ENCODE data around the gene VSTM5. TPM values are rescaled to one million over a fixed set of nuclear protein-coding genes. Genes with fewer than 3 reads are reported as not detected.
"Not testable (repeated sequence)": the region's sequence is repeated elsewhere in the genome, so short reads cannot be mapped to it uniquely, and the experiment has no call there.

VSTM5 gene
- total RNA-seq: not detected in 2 replicates

- intact Hi-C loops (cut with micrococcal nuclease): no loop called here
These were observed at the start of gene VSTM5 for GRCh38 chr11:93850594-93851018. Gene VSTM5, minus strand, starts transcription at chr11:93850618. Its CDS starts 116 bp downstream, at chr11:93850502.

- intact Hi-C loops (cut with micrococcal nuclease): loop anchor here (2.0 kb wide), 1 partner anchor 610 kb away; no protein-coding TSS in a partner anchor
These were observed 44.9 kb upstream of the VSTM5 start for GRCh38 chr11:93895106-93895862.

GRCh38 chr11:93890391-93891051, 40.1 kb upstream of the VSTM5 start:
- intact Hi-C loops (cut with micrococcal nuclease): no loop called here

GRCh38 chr11:93887111-93887510, 36.7 kb upstream of the VSTM5 start:
- intact Hi-C loops (cut with micrococcal nuclease): no loop called here

GRCh38 chr11:93879114-93879513, 28.7 kb upstream of the VSTM5 start:
- intact Hi-C loops (cut with micrococcal nuclease): not testable (repeated sequence)

GRCh38 chr11:93875637-93876036, 25.2 kb upstream of the VSTM5 start:
- intact Hi-C loops (cut with micrococcal nuclease): no loop called here

- intact Hi-C loops (cut with micrococcal nuclease): no loop called here
These were observed 21.1 kb upstream of the VSTM5 start for GRCh38 chr11:93871526-93871925.

- intact Hi-C loops (cut with micrococcal nuclease): no loop called here
These were observed 20.2 kb upstream of the VSTM5 start for GRCh38 chr11:93870616-93871015.

GRCh38 chr11:93869830-93870229, 19.4 kb upstream of the VSTM5 start:
- intact Hi-C loops (cut with micrococcal nuclease): no loop called here

- intact Hi-C loops (cut with micrococcal nuclease): not testable (repeated sequence)
These were observed 18.0 kb upstream of the VSTM5 start for GRCh38 chr11:93868404-93868803.

GRCh38 chr11:93861808-93862207, 11.4 kb upstream of the VSTM5 start:
- intact Hi-C loops (cut with micrococcal nuclease): no loop called here

- intact Hi-C loops (cut with micrococcal nuclease): no loop called here
These were observed 7.8 kb upstream of the VSTM5 start for GRCh38 chr11:93858121-93858775.

- intact Hi-C loops (cut with micrococcal nuclease): no loop called here
These were observed 7.1 kb upstream of the VSTM5 start for GRCh38 chr11:93857413-93858120.

GRCh38 chr11:93852242-93852641, 1.8 kb upstream of the VSTM5 start:
- intact Hi-C loops (cut with micrococcal nuclease): no loop called here

GRCh38 chr11:93849751-93850593, 446 bp downstream of the VSTM5 start:
- intact Hi-C loops (cut with micrococcal nuclease): no loop called here

- intact Hi-C loops (cut with micrococcal nuclease): no loop called here
These were observed 1.2 kb downstream of the VSTM5 start for GRCh38 chr11:93849201-93849600.

- intact Hi-C loops (cut with micrococcal nuclease): no loop called here
These were observed 4.0 kb downstream of the VSTM5 start for GRCh38 chr11:93846411-93846810.

GRCh38 chr11:93845181-93846092, 5.0 kb downstream of the VSTM5 start:
- intact Hi-C loops (cut with micrococcal nuclease): no loop called here

- intact Hi-C loops (cut with micrococcal nuclease): no loop called here
These were observed 5.8 kb downstream of the VSTM5 start for GRCh38 chr11:93844568-93844967.

GRCh38 chr11:93843906-93844305, 6.5 kb downstream of the VSTM5 start:
- intact Hi-C loops (cut with micrococcal nuclease): no loop called here

All from T-helper 2 cell treated with Interferon-gamma antibody and Interleukin-4, amounts not matched to agents 100 ng/mL and 5 ng/mL, for 36 hours (primary cell).